Fibroblast of villous mesenchyme (primary cell): ENCODE measurements around the gene DAAM2. TPM values are rescaled to one million over a fixed set of nuclear protein-coding genes. Genes with fewer than 3 reads are reported as not detected.

Source experiments
- DNase-seq: peaks from one replicate; pipeline ENCODE4 v3.0.0-alpha.2; 2010; ENCODE audit warnings: low read depth
- H3K4me3 ChIP-seq: 2 replicates; pipeline ENCODE4 v1.5.1; 2011; ENCODE audit warnings: low read depth, mild to moderate bottlenecking, low read length
- CTCF ChIP-seq: IDR thresholded peaks from 2 replicates; pipeline ENCODE4 v1.5.1; 2012; ENCODE audit warnings: low read depth, mild to moderate bottlenecking, low read length; ENCODE audit not compliant: insufficient read depth
- total RNA-seq: library from RNA; depleted of rRNA; stranded (reverse); fragments of >200 nt; gene quantifications from 2 replicates; pipeline ENCODE4 v1.2.3, GENCODE V29; 2012

The DAAM2 gene
- total RNA-seq, 1 donor, result 13.8 TPM

DNA sequence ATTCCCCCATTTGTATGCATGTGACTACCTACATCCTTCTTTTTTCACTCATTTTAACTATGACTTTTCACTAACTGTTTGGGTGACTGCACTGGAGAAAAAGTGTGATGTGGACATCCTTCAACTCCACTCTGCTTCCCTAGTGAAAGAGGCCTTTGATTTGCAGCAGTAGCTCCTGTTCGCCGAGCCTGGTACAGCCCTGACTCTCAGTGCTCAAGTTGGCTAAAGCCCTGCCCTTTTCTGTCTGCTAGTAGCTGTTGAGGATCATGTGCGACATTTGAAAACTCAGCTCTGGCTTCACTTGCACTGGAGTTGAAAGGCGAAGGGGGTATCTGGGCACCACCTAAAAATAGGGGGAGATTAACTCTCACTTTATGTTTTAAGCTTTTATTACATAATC, 42.1 kb downstream of the DAAM2 start:
- no peak for TF ChIP-seq CTCF

GRCh38 chr6:39834866-39835265, 42.7 kb downstream of the DAAM2 start:
- no peak for TF ChIP-seq CTCF
- DNase-seq, result no peak
- no peak overlapping the region for H3K4me3 ChIP-seq

More for the DNA sequence above, 42.1 kb downstream of the DAAM2 start:
- no peak overlapping the region for H3K4me3 ChIP-seq
- DNase-seq, result no peak

GRCh38 chr6:39835821-39836295, 43.7 kb downstream of the DAAM2 start:
- DNase-seq, result no peak
- H3K4me3 ChIP-seq, result no peak overlapping the region
- TF ChIP-seq CTCF, result no peak

- no peak for TF ChIP-seq CTCF
- DNase-seq, result no peak
- no peak overlapping the region for H3K4me3 ChIP-seq
Observed at GRCh38 chr6:39836606-39837005, 44.4 kb downstream of the DAAM2 start.

DNA sequence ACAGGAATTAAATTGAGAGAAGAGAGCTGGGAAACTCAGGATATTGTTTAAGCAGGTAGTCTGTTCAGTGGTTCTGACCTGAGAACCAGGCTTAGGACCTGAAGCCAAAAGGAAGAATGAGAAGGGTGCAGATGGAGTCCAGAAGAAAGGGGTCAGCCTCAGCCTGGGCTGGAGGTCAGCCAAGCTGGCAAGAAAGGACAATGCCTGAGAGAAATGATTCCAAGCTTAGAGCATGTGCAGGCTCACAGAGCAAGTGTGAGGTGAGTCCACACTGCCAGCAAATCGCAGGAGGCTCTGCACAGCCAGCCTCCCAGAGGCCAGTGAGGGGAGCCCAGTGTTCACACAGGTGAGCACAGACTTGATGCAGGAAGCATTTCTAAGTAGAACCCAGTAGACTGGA, 47.3 kb downstream of the DAAM2 start:
- no peak for TF ChIP-seq CTCF
- H3K4me3 ChIP-seq, result no peak overlapping the region
- no peak for DNase-seq

- no peak for DNase-seq
- no peak overlapping the region for H3K4me3 ChIP-seq
- TF ChIP-seq CTCF, result no peak
Observed at GRCh38 chr6:39840781-39841180, 48.6 kb downstream of the DAAM2 start.

DNA sequence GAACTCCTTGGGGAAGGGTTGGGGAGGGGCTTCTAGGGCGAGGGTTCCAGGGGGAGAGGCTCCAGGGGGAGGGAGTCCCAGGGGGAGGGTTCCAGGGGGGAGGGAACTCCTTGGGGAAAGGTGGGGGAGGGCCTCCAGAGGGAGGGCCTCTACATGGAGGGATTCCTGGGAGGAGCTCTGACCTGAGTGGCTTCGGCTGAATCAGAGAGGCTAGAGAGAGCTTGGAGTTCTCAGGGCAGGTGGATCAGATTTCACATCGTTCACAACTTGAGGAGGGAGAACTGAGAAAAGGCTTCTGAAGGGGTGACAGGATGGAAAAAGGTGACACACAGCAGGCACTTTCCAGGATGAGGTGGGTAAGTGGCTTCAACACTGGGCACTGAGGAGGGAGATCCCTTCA, 49.1 kb downstream of the DAAM2 start:
- no peak overlapping the region for H3K4me3 ChIP-seq
- no peak for TF ChIP-seq CTCF
- DNase-seq, result no peak
